ENCODE data around the gene PDCD1LG2.

GRCh38 chr9:5563886-5564285, 53.6 kb downstream of the PDCD1LG2 start:
- TF ChIP-seq, protein P1, sequence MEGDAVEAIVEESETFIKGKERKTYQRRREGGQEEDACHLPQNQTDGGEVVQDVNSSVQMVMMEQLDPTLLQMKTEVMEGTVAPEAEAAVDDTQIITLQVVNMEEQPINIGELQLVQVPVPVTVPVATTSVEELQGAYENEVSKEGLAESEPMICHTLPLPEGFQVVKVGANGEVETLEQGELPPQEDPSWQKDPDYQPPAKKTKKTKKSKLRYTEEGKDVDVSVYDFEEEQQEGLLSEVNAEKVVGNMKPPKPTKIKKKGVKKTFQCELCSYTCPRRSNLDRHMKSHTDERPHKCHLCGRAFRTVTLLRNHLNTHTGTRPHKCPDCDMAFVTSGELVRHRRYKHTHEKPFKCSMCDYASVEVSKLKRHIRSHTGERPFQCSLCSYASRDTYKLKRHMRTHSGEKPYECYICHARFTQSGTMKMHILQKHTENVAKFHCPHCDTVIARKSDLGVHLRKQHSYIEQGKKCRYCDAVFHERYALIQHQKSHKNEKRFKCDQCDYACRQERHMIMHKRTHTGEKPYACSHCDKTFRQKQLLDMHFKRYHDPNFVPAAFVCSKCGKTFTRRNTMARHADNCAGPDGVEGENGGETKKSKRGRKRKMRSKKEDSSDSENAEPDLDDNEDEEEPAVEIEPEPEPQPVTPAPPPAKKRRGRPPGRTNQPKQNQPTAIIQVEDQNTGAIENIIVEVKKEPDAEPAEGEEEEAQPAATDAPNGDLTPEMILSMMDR (IDR thresholded peaks at IDR 0.05), result no peak
- TF ChIP-seq POLR2AphosphoS5 (IDR thresholded peaks at IDR 0.05) (no peak), POLR2A (IDR thresholded peaks at IDR 0.05) (no peak)
